Measurements from ENCODE around the gene TAC3.

Gene TAC3

DNA sequence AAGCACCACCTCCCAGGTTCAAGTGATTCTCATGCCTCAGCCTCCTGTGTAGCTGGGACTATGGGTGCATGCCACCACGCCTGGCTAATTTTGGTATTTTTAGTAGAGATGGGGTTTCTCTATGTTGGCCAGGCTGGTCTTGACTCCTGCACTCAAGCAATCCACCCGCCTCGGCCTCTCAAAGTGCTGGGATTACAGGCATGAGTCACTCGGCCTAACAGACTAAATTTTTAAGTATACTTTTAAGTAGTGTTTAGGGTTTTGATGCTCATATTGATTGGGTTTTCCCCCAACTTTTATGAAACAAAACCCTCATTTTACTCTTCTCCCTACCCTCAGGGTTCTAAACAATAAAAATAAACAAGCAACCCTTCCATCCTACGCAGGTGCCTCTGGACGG, 28.1 kb upstream of the TAC3 start:
- TF ChIP-seq GATA2 (IDR thresholded peaks at IDR 0.05; ENCODE audit: low read depth, low read length) (no peak), GATA3 (IDR thresholded peaks at IDR 0.05; ENCODE audit: low read depth, low read length) (no peak)

DNA sequence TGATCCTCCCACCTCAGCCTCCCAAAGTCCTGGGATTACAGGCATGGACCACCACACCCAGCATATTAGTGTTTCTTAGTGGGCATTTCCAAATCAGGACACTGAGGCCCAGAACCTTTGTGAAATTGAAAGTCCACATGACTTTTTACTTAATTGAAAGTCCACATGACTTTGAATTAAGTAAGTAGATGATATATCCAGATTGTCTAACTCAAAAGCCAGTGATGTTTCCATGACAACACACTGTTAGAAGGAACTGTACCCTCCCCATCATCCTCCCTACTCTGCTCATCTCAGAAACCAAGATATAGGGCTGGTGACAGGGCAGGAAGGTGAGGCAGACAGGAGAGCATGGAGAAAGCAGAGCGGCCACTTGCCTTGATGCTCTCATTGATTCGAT, 26.4 kb upstream of the TAC3 start:
- TF ChIP-seq GATA2 (IDR thresholded peaks at IDR 0.05; ENCODE audit: low read depth, low read length) (no peak), GATA3 (IDR thresholded peaks at IDR 0.05; ENCODE audit: low read depth, low read length) (no peak)

DNA sequence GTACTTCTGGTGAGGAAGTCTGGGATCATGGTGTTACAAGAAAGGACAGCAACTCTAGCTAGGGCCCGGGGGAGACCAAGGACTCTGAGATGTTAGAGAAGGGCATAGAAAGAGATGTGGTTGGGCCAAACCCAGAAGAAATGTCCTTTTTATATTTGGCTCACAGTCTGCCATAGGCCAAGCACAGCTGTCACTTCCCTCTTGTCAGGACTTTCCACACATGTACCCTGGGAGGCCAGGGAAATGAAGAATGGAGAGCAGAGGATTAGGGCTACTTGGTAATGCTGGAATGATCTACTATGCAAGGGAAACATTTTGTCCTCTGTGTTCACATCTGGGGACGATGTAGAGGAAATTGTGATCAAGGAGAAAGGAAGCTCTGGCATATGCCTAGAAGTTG, 24.4 kb upstream of the TAC3 start:
- TF ChIP-seq GATA2 (IDR thresholded peaks at IDR 0.05; ENCODE audit: low read depth, low read length), result no peak
- TF ChIP-seq GATA3 (IDR thresholded peaks at IDR 0.05; ENCODE audit: low read depth, low read length), result no peak

DNA sequence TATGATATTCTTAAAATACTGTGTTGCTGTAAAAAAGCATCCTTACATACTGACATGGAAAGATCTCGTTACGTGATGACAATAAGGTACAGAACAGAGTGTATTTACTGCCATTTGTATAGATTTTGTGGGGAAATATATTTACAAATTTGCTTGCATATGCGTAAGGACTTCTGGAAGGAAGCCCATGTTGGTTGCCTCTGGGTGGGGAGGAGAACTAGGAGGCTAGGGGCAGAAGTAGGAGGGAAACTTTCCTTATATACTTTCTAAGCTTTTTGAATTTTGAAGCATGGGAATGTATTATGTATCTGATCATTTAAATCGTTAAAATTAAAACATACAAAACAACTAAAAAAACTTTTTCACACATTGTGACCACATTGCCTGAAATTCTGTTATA, 23.9 kb upstream of the TAC3 start:
- TF ChIP-seq GATA2 (IDR thresholded peaks at IDR 0.05; ENCODE audit: low read depth, low read length), result no peak
- no peak for TF ChIP-seq GATA3 (IDR thresholded peaks at IDR 0.05; ENCODE audit: low read depth, low read length)

DNA sequence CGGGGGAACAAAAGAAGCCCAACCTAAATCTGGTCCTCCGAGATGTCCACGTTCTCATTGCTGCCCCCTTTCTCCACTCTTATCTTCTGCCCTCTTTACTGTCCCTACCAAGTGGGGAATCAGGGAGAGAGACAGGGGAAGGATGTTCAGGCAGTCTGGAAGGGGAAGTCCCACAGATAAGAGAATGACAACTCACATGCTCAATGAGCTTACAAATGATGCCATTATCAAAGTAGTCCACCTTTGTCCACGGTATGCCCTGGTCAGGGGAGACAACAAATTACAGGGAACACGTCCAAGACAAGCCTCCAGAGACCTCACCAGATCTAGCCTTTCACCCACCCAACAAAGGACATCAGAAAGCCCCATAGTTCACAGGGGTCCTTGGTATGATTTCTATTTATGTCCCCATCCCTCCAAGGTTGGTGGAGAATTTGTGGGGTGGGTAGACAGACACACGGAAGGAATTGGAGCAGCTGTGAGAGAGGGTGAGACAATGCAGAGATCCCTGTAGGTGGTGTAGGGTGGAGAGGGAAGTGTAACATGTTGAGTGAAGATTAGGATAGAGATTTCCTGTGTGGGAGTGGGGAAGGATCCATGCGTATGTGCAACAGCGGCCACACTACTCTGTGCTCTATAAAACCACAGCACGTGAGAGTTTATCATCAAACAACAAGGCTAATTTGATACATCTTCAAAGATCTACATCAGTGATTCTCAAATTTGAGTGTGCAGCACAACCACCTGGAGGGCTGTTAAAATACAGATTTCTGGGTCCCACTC, 22.9 kb upstream of the TAC3 start:
- TF ChIP-seq GATA3 (IDR thresholded peaks at IDR 0.05; ENCODE audit: low read depth, low read length), result no peak
- no peak for TF ChIP-seq GATA2 (IDR thresholded peaks at IDR 0.05; ENCODE audit: low read depth, low read length)

DNA sequence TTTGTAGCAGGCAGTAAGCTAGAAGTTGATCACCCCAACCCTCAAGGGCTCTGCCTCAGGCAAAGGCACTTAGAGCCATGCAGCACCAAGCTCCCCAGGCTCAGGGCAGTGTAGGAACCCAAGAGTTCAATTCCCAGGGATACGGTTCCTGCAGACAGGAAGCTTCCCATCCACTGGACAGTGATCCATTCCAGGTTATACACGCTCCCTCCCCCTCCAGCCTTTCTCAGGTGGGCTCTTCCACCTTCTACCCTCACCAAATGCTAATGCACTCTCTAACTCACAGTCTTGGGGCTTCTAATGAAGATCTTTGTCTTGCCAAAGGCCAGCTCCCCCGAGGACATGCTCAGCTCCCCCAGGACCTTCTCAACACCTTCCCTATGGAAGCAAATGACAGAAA, 20.9 kb upstream of the TAC3 start:
- TF ChIP-seq GATA3 (IDR thresholded peaks at IDR 0.05; ENCODE audit: low read depth, low read length) (no peak), GATA2 (IDR thresholded peaks at IDR 0.05; ENCODE audit: low read depth, low read length) (no peak)

DNA sequence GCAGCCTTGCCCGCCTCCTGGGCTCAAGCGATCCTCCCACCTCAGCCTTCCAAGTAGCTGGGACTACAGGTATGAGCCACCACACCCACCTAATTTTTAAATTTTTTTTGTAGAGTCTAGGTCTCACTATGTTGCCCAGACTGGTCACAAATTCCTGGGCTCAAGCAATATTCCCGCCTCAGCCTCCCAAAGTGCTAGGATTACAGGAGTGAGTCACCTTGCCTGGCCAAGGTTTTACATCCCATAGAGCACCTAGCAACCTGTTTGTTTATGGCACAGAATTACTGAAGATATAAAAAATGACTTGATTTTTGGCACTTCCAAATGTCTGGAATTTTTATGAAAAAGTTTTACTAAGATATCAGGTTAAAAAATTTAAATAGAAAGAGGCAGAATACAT, 17.1 kb upstream of the TAC3 start:
- no peak for TF ChIP-seq GATA3 (IDR thresholded peaks at IDR 0.05; ENCODE audit: low read depth, low read length)
- TF ChIP-seq GATA2 (IDR thresholded peaks at IDR 0.05; ENCODE audit: low read depth, low read length), result no peak

DNA sequence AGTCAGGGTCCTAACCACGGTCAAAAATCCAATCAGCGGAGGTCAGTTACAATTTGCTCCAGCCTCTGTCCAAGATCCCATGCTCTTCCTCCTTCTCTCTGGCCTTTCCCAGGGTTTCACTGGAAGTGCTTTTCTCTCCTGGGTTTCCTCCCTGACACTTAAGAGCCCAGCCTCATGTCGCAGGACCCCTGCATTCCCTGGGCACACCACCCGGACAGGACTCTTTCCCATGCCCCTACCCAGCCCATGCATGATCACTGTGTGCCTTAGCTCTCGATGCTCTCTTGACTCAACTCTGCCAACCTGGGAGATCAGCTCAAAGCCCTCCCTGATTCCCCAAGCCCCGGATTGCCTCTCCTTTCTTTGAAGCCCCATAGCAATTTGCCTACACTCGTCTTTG, 15.5 kb upstream of the TAC3 start:
- TF ChIP-seq GATA3 (IDR thresholded peaks at IDR 0.05; ENCODE audit: low read depth, low read length) (no peak), GATA2 (IDR thresholded peaks at IDR 0.05; ENCODE audit: low read depth, low read length) (no peak)

DNA sequence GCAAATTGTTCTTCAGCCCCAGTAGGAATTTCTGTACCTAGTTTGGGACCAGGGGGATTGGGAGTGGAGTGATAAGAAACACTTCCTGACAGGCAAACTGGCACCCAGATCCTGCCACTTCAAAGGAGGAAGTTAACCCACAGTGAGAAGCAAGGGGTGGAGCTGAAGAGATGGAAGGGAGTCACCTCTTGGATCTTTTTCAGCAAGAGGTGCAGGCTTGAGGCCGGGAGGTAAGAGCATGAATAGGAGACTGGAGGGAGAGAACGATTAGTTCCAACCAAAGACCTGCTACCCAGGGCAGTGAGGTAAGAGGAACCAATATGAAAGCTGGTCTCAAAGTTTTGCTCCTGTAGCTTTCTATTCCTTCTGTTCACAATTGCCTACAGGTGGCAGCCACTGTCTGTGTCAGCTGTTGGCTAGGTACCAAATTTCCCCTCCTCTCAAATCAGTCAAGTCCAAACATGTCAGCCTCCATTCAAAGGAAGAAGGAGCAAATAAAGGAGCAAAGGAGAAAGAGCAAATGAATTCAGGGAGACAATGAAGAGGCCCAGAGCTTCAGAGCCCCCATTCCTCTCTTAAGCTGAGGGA, 14.9 kb upstream of the TAC3 start:
- TF ChIP-seq GATA3 (IDR thresholded peaks at IDR 0.05; ENCODE audit: low read depth, low read length) (no peak), GATA2 (IDR thresholded peaks at IDR 0.05; ENCODE audit: low read depth, low read length) (no peak)

DNA sequence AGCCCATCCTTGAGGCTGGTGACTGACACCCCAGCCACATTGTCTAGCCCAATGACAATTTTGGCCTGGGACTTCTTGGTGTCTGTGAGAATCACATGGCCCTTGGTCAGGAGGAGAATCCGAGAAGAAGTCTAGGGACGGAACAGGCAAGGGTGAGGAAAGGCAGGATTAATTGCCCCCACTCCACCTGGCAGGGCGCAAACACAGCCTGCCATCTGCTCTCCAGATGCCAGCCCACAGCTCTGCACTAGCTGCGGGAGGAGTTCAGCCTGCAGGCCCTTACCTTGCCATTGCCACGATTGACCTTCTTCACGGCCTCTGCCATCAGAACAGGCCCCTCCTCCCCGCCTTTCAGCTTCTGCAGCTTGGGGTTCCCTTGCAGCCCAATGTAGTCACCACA, 13.1 kb upstream of the TAC3 start:
- TF ChIP-seq GATA2 (IDR thresholded peaks at IDR 0.05; ENCODE audit: low read depth, low read length) (no peak), GATA3 (IDR thresholded peaks at IDR 0.05; ENCODE audit: low read depth, low read length) (no peak)

DNA sequence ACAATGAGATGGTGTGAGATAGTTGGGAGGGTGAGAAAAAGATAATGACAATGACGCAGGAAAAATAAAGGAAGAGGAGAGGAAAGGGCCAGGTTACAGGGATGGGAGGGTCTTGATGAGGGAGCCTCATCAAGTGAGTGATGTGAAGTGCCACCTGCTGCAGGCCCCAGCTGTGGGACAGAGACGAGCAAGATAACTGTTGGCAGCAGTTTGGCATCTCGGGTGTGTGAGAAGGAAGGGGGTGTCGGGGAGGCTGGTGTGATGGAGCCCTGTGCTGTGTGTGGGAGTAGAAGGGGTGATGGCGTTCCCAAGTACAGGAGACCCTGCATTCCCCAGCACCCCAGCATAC, 11.4 kb upstream of the TAC3 start:
- no peak for TF ChIP-seq GATA3 (IDR thresholded peaks at IDR 0.05; ENCODE audit: low read depth, low read length)
- no peak for TF ChIP-seq GATA2 (IDR thresholded peaks at IDR 0.05; ENCODE audit: low read depth, low read length)

DNA sequence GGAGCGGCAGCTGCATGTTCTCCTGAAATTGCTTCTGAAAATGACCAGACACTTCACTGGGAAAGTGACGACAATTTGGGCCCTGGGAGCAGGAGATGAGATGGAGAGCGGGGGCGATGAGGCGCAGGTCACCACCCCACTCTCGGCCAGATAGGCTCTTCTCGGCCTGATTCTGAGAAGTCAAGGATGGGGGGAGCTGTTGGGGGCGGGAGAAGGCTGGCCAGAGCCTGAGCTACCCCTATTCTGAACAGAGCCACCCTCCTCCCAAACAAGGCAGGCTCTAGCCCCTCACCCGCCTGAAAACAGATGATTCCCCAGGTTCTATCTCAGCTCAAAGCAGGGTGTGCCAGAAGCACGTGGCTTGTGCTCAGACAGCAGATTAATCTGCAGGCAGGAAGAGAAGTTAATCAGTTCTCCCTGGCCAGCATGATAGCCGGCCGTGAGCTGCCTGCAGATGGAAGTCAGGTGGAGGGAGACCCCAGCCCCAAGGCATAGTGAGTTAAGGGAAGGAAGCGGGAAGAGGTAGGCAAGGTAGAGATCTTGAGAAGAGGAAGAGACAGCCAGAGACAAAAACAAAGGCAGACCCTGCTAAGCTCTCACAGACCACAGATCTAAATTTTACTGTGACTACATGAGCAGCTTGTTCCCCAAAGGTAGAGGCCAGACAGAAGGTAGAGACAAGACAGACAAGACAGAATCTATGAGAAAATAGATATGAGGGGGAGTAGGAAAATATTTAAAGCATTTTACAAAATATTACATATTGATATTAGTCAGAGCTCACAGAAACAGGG, 10.9 kb upstream of the TAC3 start:
- TF ChIP-seq GATA3 (IDR thresholded peaks at IDR 0.05; ENCODE audit: low read depth, low read length) (no peak), GATA2 (IDR thresholded peaks at IDR 0.05; ENCODE audit: low read depth, low read length) (no peak)

DNA sequence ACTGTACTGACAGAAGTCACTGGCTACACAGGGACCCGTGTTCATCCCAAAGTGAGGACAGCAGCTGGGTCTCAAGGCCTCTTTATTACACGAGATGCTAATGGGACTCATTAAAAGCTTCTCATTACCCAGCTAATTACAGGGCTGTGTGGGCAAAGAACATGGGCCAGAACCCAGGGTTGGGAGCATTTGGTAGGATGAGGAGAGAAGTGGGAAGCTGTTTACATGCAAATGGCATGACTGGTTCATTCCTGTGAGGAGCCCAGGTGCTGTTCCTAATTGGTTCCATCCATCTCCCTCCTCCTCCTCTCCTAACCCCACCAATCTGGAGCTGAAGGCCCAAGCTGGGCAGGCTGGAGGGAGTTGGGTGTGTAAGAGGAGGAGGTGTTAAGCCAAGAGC, 8.9 kb upstream of the TAC3 start:
- TF ChIP-seq GATA2 (IDR thresholded peaks at IDR 0.05; ENCODE audit: low read depth, low read length), result no peak
- no peak for TF ChIP-seq GATA3 (IDR thresholded peaks at IDR 0.05; ENCODE audit: low read depth, low read length)

DNA sequence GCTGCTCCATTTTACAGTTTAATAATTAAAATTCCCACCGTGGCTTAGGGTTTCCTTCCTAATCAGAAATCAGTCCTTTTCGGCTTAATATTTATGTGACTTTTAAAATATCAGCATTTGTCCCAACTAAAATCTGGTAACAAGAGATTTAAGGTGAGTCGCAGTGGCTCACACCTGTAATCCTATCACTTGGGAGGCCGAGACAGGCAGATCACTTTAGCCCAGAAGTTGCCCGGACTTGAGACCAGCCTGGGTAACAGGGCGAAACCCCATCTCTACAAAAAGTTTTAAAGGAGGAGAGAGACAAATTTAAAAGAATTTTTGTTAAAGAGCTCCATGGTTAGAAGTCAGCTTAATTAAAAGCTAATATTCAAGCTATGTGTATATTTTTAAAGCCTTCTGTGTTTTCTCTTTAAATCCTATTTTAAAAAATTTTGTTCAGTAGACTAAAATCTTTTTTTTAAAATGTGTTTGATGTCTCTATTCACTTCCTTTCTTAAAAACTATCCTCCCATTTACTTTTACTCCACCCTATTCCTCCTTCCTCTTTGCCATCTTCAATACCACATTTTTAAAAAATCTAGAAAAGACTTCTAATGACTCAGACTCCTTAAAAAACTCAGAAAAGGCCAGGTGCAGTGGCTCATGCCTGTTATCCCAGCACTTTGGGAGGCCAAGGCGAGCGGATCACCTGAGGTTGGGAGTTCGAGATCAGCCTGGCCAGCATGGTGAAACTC, 3.8 kb upstream of the TAC3 start:
- TF ChIP-seq GATA2 (IDR thresholded peaks at IDR 0.05; ENCODE audit: low read depth, low read length) (no peak), GATA3 (IDR thresholded peaks at IDR 0.05; ENCODE audit: low read depth, low read length) (no peak)

All from SH-SY5Y (cell line).